Fibroblast of skin of left quadriceps (primary cell): ENCODE measurements around the gene DCAF15.
"Not testable (repeated sequence)": the region's sequence is repeated elsewhere in the genome, so short reads cannot be mapped to it uniquely, and the experiment has no call there.

ENCODE experiments used
- DNase-seq, 2 experiments: peaks; one replicate each; pipeline ENCODE4 v3.0.0-alpha.2; 2013; ENCODE audit warnings: low read depth in 2 of 2

DCAF15 gene

GRCh38 chr19:13959962-13960862 lies 7.9 kb downstream of the DCAF15 start:
- DNase-seq: no peak

- no peak for DNase-seq
Observed at GRCh38 chr19:13960863-13961784, 8.8 kb downstream of the DCAF15 start.

- DNase-seq: no peak
Observed at GRCh38 chr19:13961826-13962698, 9.8 kb downstream of the DCAF15 start.

- no peak for DNase-seq
Observed at GRCh38 chr19:13962699-13963602, 10.6 kb downstream of the DCAF15 start.

GRCh38 chr19:13963603-13964105 lies 11.3 kb downstream of the DCAF15 start:
- DNase-seq: no peak

DNA sequence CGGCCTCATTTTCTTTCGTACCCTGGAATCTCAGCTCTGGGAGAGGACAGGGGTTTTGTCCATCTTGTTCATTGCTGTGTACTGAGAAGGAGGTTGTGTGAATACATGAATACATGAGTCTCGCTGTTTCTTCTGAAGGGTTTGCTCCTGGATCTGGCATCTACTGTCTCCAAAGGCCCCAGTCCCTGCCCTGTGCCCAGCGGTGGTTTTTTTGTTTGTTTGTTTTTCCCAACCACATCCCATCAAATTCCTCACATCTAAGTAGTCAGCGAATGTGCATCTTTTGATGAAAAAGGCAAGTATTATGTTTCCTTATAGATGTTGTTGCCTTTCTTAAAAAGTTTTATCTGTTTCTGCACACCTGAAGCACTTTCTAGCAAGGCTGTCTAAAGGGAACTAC lies 12.5 kb downstream of the DCAF15 start:
- no peak for DNase-seq

DNA sequence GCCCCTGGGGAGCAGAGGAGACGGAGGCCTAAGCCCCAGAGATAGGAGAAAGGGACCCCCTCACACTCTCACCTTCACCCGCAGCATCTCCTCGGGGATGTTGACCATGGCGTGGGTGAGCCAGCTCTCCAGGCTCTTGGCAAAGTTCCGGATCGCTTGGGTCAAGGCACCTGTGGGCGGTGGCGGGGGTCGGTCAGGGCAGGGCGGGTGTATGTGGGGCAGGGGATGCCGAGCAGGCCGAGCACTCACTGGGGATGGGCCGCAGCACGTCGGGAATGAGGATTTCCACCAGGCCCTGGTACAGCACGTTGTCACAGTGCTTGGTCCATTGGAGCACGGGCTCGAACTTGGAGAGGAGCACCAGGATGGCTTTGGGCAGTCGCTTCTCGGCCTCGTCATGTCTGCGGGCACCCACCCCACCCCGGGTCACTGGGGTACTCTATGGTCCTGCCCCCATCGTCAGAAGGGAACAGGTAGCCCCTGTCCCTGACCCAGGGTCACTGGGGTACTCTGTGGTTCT lies 13.1 kb downstream of the DCAF15 start:
- DNase-seq: no peak

DNA sequence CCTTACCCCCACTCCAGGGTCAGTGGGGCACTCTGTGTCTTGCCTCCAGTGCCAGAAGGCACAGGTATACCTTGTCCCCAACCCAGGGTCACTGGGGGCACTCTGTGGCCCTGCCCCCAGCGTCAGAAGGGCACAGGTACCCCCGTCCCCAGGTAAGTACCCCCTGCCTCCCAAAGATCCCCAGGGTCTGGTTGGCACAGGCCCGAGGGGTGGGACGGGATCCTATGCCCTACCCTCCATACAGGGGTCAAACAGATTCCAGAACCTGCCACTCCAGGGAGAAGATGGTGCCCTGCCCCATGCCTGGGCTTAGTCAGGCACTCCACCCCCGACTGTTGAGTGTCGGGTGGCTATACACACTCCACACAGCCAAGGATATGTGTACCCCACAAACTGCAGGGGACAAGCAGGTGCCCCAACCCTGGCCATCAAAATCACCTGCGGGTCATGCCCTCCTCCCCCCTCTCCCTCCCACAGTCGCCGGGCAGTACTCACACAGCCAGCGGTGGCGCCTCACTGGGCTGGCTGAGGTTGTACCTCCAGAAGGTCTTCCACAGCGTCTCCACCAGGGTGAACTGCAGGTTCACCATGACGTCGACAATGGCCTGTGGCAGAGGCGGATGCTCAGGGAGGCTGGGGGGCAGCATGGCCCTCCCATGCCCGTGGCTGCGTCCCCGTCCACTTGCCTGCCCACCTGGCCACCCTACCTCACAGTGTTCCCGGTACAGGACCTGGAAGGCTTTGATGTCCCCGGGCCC lies 13.8 kb downstream of the DCAF15 start:
- no peak for DNase-seq

DNA sequence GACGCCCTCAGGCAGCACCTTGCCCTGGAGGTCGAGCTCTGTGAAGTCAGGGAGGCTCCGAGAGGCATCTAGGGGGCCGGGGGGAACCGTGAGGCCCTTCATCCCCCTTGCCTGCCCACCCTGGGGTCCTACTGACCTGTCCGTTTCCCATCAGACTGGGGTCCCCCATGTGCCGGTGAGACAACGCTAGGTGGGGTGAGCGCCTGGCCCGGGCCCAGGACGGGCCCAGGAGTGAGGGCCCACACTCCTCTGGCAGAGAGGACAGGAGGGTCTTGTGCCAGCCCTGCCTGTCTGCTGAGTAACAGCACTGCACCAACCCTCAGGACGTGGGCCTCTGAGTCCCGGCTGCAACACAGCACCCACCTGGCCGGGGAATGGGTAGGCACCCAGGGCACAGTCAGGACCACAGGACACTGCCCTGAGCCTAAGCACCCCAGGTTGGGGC lies 14.4 kb downstream of the DCAF15 start:
- no peak for DNase-seq

DNA sequence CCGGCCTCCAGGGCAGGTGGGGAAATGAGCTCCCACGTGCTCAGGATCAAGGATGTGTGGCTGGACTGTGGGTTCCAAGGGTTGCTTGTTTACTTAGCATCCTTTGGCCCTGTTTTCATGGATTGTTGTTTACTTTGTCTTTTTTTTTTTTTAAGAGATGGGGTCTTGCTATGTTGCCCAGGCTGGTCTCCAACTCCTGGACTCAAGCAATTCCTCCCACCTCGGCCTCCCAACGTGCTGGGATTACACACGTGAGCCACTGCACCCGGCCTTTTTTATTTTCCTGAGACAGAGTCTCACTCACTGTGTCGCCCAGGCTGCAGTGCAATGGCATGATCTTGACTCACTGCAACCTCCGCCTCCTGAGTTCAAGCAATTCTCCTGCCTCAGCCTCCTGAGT lies 14.9 kb downstream of the DCAF15 start:
- not testable (repeated sequence) for DNase-seq

- DNase-seq: no peak
Observed at GRCh38 chr19:13968383-13968935, 16.1 kb downstream of the DCAF15 start.

DNA sequence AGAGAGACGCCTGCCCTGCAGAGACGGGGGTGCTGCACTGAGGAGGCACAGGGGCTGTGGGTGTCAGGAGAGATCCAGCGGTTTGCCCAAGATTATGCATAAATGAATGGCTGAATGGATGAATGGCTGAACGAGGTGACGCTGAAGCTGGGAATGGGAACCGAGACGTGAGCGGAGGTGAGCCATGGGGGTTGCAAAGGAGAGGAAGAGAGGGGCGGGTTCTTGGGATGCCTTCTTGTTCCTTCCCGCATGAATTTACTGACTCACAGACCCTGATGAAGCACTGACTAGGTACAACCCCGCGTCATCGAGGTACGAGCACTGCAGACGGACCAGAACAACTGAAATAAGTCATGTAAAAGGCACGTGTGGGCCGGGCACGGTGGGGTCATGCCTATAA lies 16.7 kb downstream of the DCAF15 start:
- DNase-seq: no peak

GRCh38 chr19:13969897-13970296 lies 17.6 kb downstream of the DCAF15 start:
- DNase-seq: no peak

DNA sequence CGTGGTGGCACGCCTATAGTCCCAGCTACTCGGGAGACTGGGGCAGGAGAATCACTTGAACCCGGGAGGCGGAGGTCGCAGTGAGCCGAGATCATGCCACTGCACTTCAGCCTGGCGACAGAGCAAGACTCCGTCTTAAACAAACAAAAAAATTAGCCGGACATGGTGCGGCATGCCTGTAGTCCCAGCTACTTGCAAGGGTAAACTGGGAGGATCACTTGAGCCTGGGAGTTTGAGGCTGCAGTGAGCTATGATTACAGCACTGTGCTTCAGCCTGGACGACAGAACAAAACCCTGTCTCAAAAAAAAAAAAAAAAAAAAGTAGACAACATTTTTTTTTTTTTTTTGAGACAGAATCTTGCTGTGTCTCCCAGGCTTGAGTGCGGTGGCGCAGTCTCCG lies 19.6 kb downstream of the DCAF15 start:
- DNase-seq: not testable (repeated sequence)

DNA sequence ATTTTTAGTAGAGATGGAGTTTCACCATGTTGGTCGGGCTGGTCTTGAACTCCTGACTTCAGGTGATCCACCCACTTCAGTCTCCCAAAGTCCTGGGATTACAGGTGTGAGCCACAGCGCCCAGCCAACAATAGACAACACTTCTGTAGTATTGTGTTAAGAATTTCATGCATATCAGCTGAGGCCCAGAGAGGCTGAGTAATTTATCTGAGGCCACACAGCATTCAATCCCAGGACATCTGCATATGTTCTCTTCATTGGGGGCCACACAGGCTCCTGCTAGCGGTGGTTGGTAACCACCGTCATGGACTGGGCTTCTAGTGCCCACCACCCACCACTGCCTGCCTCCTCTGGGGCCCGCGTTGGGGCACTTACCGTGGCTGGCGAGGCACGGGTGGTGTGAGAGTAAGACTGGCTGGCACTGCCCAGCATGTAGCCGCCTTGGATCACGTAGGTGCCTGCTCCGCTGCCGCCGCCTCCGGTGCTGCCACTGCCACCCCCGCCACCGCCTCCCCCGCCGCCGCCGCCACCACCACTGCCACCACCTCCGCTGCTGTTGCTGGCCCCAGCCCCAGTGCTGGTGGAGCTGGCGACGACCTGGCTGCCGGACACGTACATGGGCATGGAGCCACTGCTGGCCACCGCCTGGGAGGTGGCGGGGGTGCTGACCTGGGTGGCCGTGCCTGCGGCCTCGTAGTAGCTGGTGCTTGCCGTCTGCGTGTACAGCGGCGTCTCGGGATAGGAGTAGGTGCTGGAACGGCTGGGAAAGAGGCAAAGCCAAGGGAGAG lies 20.3 kb downstream of the DCAF15 start:
- no peak for DNase-seq

DNA sequence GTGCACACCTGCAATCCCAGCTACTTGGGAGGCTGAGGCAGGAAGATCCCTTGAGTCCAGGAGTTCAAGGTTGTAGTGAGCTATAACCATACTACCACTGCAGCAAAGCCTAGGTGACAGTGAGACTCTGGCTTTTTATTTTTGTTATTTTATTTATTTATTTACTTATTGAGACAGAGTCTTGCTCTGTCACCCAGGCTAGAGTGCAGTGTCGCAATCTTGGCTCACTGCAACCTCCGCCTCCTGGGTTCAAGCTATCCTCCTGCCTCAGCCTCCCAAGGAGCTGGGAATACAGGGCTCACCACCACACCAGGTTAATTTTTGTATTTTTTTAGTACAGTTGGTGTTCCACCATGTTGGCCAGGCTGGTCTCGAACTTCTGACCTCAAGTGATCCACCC lies 21.2 kb downstream of the DCAF15 start:
- DNase-seq: not testable (repeated sequence)

DNA sequence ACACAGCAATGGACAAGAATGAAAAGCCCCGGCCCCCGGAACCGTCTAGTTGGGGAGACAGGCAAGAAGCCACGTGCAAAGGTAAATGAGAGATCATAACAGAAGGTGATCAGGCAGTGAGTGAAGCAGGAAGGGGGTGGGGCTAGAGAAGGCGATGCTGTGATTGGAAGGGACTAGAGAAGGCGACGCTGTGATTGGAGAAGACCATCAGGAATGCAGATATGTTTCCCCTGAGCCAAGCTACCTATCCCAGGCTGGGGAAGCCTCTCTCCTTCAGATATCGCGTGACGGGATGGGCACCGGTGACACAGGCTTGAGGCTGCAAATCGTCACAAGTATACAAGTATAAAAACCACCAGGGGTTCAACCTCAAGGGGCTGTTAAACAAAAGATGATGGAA lies 21.8 kb downstream of the DCAF15 start:
- no peak for DNase-seq

DNA sequence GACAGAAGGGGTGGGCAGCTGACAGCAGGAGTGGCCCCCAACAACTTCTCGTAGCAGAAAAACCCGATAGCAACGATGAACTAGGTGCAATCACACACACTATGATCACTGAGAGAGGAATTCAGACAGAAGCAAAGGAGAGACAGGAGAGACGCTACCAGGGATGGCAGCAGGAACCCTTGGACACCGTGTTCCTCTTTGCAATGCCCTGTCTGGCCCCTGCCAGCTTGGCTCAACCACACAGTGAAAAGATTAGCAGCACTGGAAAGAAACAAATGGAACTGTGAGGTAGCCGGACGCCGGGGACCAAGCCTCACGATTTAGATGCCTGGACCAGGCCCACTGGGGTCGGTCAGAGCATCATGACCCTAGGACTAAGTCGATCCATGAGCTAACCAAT lies 23.6 kb downstream of the DCAF15 start:
- no peak for DNase-seq
